ENCODE data around the gene AFF1.

The AFF1 gene

GRCh38 chr4:86950831-86951525, 16.2 kb downstream of the AFF1 start:
- no peak for DNase-seq (ENCODE audit: low read depth in 2 of 2)

GRCh38 chr4:86955888-86956451, 21.2 kb downstream of the AFF1 start:
- no peak for DNase-seq (ENCODE audit: low read depth in 2 of 2)

GRCh38 chr4:86957215-86957614, 22.4 kb downstream of the AFF1 start:
- DNase-seq (ENCODE audit: low read depth in 2 of 2), result no peak

DNA sequence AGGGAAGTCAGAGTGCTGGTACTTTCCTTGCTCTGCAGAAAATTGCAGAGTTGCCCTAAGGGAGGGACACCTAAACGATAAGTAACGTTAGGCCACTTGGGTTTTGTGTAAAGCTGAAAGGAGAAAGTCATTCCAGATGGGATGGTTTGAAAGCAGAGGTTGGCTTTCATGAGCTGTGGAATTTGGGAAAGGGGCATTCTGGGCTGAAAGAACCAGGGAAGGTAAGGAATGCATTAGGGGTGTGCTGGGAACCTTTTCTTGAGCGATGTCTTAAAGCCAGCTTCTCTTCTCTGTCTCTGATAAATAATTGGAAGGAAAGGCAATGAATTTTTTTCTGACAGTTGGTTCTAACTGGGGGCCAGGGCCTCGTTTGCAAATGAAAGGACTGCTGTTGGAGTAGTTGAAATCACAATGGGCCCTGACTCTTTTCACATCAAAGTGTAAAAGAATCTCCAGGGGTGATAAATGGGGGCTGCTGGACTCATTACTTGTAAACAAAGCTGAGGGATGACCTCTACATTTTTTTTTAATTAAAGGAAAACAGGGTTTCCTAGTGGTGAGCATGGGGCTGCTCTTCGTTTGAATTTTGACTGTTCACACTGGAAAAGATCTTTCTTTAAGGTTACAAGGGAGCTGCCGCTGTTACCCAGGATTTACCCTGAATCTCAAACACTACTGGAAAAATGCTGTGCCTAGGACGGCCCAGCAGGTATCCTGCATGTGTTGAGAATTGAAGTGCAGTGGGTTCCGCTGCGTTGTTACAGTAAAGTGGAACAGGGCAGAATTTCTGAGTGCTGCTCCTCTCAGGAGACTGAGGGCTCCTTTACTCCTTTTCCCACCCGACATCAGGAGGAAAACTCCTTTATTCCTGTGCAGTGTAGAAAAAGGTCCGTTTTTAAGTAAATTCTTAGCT, 25.0 kb downstream of the AFF1 start:
- DNase-seq (ENCODE audit: low read depth in 2 of 2), result no peak

GRCh38 chr4:86960557-86960961, 25.7 kb downstream of the AFF1 start:
- DNase-seq (ENCODE audit: low read depth in 2 of 2), result no peak

DNA sequence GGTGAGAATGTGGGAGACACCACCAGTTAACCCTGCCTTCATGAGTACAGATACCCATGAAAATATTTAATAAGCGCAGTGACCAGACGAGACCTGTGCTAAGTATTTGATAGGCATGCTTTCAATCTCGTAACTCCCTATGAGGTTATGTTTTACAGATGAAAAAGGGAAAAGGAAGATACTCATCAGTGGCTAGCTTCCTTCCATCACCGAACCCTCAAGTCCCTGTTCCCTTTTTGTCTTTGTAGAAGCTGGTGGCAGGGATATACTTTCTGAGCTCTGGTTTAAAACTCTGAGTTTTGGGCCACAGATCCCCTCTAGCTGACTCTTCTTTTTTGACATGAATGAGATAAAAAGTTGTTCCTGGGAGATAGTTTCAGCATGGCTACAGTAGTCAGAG, 26.3 kb downstream of the AFF1 start:
- DNase-seq (ENCODE audit: low read depth in 2 of 2), result no peak

GRCh38 chr4:86961605-86962295, 26.9 kb downstream of the AFF1 start:
- DNase-seq (ENCODE audit: low read depth in 2 of 2), result no peak

GRCh38 chr4:86963697-86964096, 28.9 kb downstream of the AFF1 start:
- DNase-seq (ENCODE audit: low read depth in 2 of 2), result no peak

DNA sequence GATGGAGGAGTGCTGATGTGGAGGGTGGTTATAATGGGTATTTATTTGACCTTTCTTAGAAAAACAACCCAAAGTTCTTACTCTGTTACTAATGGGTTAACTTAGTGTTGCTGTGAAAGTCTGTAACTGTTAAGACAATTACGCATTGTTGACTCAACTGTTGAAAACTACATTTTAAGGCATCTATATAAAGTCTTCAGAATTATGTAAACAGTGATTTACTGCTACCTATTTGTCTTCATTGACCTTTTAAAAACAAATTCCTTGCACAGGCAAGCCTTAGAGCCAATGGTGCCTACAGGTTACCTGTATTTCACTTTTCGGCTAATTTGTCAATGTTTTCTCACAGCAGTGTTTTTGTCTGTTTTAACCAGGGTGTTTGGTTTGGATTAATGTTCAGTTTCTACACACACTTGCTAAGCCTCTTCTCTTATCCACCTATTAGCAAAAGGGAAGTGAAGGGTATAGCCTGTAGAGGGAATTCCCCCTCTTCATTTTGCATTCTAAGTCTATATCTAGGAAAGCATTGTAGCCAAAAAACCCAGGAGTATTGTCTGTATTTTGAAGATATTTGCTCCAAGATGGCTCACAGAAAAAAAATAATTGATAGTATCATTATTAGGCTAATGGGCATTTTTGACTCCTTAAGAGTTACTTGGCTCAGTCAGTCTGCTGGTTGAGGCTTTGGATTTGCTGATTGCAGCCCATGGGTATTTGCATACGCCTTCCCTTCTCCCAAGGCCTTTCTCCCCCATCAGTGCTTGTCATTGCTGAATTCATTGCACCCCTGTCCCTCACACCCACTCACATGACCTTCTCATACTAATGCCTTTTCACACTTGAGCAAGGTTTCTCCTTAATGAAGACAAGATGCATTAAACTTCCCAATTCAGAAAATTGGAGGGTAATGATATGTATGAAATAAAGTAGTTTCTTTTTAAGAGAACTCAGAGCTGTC, 30.5 kb downstream of the AFF1 start:
- DNase-seq (ENCODE audit: low read depth in 2 of 2), result no peak

- DNase-seq (ENCODE audit: low read depth in 2 of 2), result no peak
Measured at GRCh38 chr4:86967073-86967472, 32.3 kb downstream of the AFF1 start.

DNA sequence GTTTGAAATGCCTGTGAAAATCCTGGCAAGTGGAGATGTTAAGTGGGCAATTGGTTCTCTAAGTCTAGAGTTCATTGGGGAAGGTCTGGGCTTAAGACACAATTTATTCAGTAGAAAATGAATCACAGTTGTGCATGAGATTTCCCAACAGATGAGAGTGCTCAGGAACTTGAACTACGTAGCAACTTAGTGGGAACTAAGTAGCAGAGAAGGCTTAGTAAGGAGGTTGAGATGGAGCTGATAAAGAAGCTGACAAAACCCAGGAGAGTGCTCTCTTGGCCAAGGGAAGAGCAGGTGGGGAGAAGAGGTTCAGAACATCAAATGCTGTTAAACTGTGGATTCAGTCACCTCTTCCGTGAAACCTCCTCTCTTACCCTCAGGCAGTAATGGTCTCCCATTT, 33.0 kb downstream of the AFF1 start:
- no peak for DNase-seq (ENCODE audit: low read depth in 2 of 2)

DNA sequence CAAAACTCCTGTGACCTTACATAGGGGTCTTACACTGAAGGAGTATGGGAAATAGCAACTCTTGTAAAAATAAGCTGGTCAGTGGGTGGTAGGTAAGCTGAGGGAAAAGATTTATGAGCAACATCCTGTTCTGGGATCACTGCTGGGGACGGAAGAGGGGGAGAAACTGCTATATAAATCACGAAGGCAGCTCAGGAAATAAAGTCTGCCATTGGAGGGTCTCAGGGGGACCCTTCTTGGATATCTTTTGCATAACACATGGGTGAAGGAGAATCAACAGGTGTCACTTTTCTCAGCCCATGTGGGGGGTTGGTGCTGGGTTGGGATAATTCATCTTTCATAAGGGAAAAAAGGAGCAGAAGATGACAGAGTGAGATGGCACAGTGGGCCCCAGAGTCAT, 33.7 kb downstream of the AFF1 start:
- no peak for DNase-seq (ENCODE audit: low read depth in 2 of 2)

- no peak for DNase-seq (ENCODE audit: low read depth in 2 of 2)
Measured at GRCh38 chr4:86970447-86971354, 35.9 kb downstream of the AFF1 start.

DNA sequence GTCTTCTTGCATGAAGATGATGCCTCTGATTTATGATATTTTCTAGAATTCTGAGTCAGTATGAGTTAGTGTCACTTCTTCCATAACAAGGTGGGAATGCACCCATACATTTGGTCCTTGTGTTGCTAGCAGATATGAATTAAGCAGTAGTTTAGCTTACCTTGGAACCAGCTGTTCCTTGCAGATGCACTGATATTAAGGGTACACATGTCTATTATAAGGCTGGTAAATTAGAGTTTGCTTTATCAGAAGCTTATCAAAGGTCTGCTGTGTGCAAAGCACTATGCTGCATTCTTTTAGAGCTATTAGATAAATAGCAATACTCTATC, 36.5 kb downstream of the AFF1 start:
- no peak for DNase-seq (ENCODE audit: low read depth in 2 of 2)

GRCh38 chr4:86972997-86973396, 38.2 kb downstream of the AFF1 start:
- no peak for DNase-seq (ENCODE audit: low read depth in 2 of 2)

GRCh38 chr4:86973668-86974067, 38.9 kb downstream of the AFF1 start:
- no peak for DNase-seq (ENCODE audit: low read depth in 2 of 2)

- DNase-seq (ENCODE audit: low read depth in 2 of 2), result no peak
Measured at GRCh38 chr4:86974551-86974994, 39.8 kb downstream of the AFF1 start.

- no peak for DNase-seq (ENCODE audit: low read depth in 2 of 2)
Measured at GRCh38 chr4:86975927-86976326, 41.1 kb downstream of the AFF1 start.

- no peak for DNase-seq (ENCODE audit: low read depth in 2 of 2)
Measured at GRCh38 chr4:86976801-86977485, 42.1 kb downstream of the AFF1 start.

Data from stimulated activated CD4-positive, alpha-beta T cell treated with anti-CD3 and anti-CD28 coated beads, Interleukin-15, amount 100 ng/mL, for 48 hours (primary cell).